ENCODE results near the gene NCAN.

DNA sequence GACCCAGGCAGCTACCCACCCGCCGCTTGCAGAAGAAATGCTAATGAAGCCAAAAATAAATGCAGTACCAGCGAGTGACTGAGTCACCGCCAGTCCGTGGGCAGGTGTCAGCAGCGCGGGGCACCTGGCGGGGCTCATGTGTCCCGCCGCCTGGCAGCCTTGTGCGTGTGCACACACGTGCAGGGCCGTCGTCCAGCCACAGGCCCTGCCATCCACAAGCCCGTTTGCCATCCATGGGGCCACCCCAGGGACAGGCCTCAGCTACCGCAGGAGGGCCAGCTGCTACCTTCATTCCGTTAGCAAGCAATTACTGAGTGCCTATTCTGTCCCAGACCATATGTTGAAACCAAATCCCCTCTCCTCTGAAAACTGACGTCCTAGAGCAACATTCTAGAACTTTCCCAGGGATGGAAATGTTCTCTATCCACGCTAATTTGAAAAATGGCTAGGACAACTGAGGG lies 20.5 kb downstream of the NCAN start:
- TF ChIP-seq EZH2 (IDR thresholded peaks at IDR 0.05; ENCODE audit: borderline replicate concordance) (no peak), EZH2phosphoT487 (IDR thresholded peaks at IDR 0.05; ENCODE audit: low read depth, severe bottlenecking, unreplicated experiment) (no peak)
- TF ChIP-seq, protein P1, sequence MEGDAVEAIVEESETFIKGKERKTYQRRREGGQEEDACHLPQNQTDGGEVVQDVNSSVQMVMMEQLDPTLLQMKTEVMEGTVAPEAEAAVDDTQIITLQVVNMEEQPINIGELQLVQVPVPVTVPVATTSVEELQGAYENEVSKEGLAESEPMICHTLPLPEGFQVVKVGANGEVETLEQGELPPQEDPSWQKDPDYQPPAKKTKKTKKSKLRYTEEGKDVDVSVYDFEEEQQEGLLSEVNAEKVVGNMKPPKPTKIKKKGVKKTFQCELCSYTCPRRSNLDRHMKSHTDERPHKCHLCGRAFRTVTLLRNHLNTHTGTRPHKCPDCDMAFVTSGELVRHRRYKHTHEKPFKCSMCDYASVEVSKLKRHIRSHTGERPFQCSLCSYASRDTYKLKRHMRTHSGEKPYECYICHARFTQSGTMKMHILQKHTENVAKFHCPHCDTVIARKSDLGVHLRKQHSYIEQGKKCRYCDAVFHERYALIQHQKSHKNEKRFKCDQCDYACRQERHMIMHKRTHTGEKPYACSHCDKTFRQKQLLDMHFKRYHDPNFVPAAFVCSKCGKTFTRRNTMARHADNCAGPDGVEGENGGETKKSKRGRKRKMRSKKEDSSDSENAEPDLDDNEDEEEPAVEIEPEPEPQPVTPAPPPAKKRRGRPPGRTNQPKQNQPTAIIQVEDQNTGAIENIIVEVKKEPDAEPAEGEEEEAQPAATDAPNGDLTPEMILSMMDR (IDR thresholded peaks at IDR 0.05; ENCODE audit: poor library complexity): no peak
